Activated naive CD8-positive, alpha-beta T cell treated with anti-CD3 and anti-CD28 coated beads, Interleukin-2, amount 50 U/mL, for 16 hours (primary cell): ENCODE data around the gene IFI27L2.
A peak's percentile ranks its signal among the peaks of the same experiment; 100 is the strongest.
"Not testable (repeated sequence)": the region's sequence is repeated elsewhere in the genome, so short reads cannot be mapped to it uniquely, and the experiment has no call there.

ENCODE experiments used
- DNase-seq: peaks from one replicate; pipeline ENCODE4 v3.0.0-alpha.2; 2020; ENCODE audit warnings: low read depth, low spot score

IFI27L2 gene, protein sequence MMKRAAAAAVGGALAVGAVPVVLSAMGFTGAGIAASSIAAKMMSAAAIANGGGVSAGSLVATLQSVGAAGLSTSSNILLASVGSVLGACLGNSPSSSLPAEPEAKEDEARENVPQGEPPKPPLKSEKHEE

GRCh38 chr14:94129111-94129757 lies at the start of gene IFI27L2:
Gene IFI27L2, minus strand, starts transcription at chr14:94129604. Its CDS starts 40 bp downstream, at chr14:94129564.
- peak; percentile 22 for DNase-seq

DNA sequence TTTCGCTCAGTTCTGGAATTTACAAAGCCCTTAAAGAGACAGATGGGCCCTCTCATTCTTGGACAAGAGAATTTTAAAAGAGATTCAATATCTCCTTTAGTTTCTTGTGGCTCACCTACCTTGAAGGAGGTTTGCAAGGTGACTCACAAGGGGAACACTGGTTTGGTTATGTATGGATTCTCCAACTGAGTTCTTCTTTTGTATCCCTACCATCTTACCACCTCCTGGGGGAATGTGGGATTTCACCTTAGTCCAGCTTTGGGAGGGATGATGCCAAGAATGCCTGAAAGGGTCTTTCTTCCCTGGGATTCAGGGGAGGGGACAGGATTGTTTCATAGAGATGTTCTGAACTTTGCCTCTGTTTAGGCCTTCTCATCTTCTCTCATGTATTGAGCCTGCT lies 48.4 kb upstream of the IFI27L2 start:
- no peak for DNase-seq

GRCh38 chr14:94176808-94177207 lies 47.4 kb upstream of the IFI27L2 start:
- no peak for DNase-seq

- no peak for DNase-seq
Measured at GRCh38 chr14:94175747-94176146, 46.3 kb upstream of the IFI27L2 start.

GRCh38 chr14:94175011-94175745 lies 45.8 kb upstream of the IFI27L2 start:
- DNase-seq = no peak

DNA sequence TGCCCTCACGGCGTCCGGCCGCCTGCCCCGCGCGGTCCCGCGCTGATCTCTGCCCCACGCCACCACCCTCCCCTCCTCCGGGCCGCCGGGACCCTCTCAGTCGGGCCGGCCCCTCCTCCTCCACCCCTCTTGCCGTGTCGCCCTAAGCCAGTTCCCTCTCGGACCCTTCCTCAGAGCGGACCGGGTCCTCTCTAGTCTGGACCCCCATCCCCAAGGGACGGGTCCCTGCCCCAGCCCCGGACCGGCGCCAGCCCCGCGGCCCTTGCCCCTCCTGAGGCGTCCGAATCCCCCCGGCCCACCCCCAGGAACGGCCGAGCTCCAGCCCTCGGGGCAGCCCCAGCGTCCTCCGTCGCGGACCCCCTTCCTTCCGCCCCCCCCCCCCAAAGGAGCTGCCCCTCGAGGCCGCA lies 45.2 kb upstream of the IFI27L2 start:
- no peak for DNase-seq

- peak; percentile 58 for DNase-seq
Measured at GRCh38 chr14:94173885-94174603, 44.6 kb upstream of the IFI27L2 start, which contains the start of gene PPP4R4. Gene PPP4R4, plus strand, starts transcription at chr14:94174322. Its CDS starts 144 bp downstream, at chr14:94174466.

GRCh38 chr14:94173471-94173884 lies 44.1 kb upstream of the IFI27L2 start:
- DNase-seq = no peak

GRCh38 chr14:94172545-94172944 lies 43.1 kb upstream of the IFI27L2 start:
- no peak for DNase-seq

DNA sequence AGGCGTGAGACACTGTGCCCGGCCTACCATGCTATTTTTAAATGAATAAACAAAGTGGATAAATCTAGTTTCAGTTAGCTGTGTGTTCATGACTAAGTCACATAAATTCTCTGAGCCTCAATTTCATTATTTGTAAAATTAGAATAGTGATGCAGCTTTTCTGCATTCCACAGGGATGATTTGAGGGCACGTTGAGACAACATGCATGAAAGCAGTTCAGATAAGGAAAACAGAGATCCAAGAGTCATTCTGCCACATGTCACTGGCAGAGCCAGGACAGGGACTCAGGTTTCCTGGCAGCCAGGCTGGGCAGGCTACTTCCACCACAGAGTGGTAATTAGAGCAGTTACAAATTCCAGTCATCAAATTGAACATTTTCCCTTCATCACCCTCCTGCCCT lies 41.8 kb upstream of the IFI27L2 start:
- DNase-seq = no peak

- DNase-seq = no peak
Measured at GRCh38 chr14:94170136-94170535, 40.7 kb upstream of the IFI27L2 start.

DNA sequence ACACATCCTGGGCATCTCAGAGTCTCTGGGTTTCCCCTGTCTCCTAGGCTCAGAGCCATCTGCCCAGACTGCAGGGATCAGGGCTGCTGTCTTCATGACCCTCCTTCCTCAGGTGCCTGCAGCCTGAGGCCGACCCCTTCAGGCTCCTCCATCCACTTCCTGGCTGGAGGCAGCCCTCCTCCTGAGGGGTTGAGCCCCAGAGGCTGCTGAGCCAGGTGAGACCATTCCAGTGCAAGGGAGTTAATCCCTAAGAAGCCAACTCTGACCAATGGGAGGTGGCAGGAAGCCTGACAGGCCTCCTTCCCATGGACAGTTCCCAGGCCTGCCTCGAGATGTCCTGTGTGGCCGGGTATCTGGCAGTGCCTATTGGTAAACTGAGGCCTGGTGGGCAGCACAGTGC lies 36.3 kb upstream of the IFI27L2 start:
- no peak for DNase-seq

- no peak for DNase-seq
Measured at GRCh38 chr14:94164685-94165431, 35.5 kb upstream of the IFI27L2 start.

DNA sequence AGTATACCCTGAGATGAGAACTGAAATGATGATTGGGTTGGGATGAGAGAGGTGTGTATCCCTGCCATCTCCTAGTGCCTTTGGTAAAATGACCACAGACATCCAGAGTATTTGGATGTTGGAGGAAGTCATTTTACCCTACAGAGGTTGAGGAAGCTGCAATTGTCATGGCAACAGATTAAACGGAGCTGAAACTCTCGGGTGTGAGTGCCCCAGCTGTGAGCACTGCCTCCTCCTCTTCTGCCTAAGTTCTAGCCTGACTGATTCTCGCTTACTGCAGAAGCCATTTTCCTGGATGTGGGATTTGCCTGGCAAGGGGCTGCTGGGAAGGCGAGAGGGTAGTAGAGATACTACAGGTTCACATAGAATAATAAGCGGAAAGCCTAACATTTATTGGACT lies 34.4 kb upstream of the IFI27L2 start:
- DNase-seq = no peak

- DNase-seq = no peak
Measured at GRCh38 chr14:94162466-94162865, 33.1 kb upstream of the IFI27L2 start.

DNA sequence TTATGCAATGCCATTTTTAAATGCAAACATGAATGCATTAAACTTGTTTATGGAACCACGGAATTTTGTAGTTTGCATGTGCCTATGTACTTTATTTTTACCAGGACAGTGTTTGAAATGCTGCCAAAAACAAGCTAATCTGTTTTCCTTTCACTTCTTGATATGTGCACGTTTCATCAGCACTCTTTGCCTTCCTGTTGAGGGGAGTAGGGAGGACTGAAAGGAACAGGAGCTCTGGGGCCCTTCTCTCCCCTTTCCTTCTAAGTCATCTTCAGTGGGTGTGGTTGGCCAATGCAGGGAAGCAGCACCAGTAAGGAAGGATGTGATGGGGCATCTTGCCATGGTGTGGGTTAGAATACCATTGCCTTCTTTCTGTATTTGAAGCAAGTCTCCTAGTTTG lies 32.6 kb upstream of the IFI27L2 start:
- no peak for DNase-seq

DNA sequence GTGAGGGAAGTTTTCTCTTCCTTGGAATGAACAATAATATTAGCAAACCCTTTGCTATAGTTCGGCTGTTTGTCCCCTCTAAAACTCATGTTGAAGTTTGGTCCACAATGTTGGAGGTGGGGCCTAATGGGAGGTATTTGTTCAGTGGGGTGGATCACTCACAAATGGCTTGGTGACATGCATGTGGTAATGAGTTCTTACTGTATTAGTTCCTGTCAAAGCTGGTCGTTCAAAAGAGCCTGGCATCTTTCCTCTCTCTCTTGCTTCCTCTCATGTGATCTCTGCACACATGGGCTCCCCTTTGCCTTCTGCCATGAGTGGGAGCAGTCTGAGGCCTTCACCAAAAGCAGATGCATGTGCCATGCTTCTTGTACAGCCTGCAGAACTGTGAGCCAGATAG lies 31.7 kb upstream of the IFI27L2 start:
- DNase-seq = no peak

DNA sequence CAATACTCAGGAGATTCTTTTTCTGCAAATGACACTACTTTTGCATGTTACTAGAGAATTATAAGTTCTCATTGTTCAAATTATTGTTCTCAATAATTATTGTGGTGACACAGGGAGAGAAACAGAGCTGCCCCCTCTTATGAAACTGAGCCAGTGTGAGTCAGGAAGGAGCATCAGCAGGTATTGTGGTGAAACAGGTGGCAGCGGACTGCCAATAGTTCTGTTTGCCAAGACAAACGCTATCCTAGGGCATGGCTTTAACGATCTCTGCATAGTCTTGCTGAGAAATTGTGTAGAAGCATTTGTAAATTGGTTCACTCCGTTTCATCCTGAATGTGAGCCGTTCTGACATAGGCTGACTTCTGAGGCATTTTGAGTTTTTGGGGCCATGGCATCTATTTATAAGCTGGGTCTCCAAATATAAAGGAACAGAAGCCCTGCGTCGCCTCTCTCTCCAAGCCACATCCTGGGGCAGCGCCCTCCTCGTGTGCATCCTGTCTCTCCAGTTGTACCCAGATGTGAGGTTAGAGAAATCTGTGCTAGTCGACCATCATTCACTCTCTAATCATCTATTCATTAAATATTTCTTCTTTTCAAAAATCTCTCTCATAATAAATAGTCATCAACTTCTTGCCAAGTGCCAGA lies 29.0 kb upstream of the IFI27L2 start:
- DNase-seq = no peak

GRCh38 chr14:94157197-94157596 lies 27.8 kb upstream of the IFI27L2 start:
- DNase-seq = no peak

GRCh38 chr14:94156143-94156542 lies 26.7 kb upstream of the IFI27L2 start:
- not testable (repeated sequence) for DNase-seq

DNA sequence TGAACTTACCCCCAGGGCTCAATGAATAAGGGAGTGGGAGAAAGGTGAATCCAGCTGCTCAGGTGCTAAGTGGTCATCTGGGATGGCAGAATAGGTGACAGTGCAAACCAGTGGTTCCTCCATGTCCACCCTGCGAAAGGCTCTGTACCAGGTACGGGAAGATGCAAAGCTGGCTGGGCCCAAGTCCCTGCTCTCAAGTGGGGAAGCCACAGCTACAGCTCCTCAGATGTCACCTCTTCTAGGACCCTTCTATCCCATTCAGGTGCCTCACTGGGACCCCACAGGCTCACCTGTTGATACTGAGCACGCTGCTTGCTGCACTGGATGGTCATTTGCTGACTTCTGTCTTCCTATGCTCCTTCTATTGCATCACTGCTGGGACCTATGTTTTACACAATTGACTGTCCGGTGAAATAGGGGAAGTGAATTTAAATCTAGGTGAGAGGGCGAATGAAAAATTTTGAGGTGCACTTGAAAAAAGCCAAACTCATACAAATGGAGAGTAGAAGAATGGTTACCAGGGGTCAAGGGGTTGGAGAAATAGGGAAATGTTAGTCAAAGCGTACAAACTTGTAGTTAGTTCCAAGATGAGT lies 24.4 kb upstream of the IFI27L2 start:
- no peak for DNase-seq
